GM19467 (cell line): Measurements from ENCODE around the gene PSMD12.
"Not testable (repeated sequence)": the region's sequence is repeated elsewhere in the genome, so short reads cannot be mapped to it uniquely, and the experiment has no call there.

ENCODE experiments used
- ATAC-seq: cut with Tn5 transposase; IDR thresholded peaks from one replicate; pipeline ENCODE4 v1.9.1; 2021; ENCODE audit warnings: mild to moderate bottlenecking, moderate library complexity; ENCODE audit not compliant: unreplicated experiment

Gene PSMD12

DNA sequence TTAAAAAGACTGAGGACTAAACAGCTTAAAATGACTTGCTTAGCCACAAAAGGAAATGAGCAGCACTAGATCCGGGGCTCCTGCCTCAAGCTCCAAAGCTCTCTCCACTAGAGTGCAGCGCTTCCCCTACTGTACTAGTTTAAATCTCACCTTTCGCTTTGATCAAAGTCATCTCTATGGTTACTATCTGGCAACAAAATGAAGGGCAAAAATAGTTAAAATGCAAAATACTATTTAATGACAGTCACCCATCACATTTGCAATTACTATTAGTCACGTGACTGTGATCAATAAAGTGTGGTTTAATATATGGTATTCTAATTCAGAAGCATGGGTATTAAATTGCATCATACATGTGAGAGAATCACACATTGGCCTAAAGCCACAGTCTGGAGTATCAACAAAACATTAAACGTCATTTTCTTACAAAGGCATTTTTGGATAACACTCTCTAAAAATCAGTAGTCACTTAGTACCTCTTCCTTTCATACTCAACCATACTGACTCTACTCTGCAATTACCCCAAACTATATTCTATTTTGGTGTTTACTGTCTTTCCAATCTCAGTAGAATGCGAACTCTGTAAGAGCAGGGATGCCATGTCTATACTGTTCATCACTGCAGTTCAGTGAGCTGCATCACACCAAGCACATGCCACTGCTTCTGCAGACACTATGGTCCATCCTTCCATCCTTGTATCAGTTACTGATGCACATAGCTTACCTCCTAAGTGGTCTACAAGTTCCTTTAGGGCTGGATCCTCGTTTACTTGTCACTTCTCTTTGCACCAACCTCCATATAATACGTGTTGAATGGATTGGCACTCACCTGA is 6.2 kb downstream of the PSMD12 start:
- no peak for ATAC-seq

DNA sequence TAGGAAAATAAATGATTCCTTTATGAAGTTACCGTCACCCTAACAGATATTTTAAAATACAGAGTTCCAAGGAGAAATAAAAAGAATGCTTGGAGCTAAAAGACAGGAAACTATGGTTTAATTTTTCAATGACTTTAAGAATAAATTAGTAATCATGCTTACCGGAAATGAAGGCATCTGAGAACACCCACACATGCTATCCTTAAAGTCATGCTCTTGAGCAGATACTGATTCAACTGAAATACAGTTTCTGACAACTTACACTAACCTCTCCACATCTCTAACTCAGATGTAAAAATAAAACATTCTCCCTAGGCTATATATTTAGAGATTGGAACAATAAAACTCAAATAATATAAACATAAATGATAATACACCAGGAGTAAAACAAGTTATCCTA is 7.8 kb downstream of the PSMD12 start:
- ATAC-seq = no peak

DNA sequence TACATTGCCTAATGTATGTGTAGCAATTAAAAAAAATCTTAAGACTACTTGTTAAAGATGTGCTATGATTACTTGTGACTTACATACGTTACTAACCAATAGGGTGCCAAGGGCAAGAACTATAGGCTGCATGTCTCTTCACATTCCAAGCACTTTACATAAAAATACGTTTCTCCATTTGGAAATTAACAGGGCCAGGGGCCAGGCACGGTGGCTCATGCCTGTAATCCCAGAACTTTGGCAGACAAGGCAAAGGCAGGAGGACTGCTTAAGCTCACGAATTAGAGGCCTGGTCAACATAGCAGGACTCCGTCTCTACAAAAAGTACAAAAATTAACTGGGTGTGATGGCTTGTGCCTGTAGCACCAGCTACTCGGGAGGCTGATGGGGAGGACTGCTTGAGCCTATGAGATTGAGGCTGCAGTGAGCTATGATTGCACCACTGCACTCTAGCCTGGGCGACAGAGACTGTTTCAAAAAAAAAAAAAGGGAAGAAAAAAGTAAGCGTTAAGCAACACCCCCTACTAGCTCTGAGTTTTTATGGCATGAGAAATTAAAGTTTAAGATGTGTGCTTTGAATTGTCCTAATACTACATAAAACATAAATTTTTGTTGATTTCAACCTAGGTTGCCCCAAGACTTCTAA is 12.3 kb downstream of the PSMD12 start:
- no peak for ATAC-seq

DNA sequence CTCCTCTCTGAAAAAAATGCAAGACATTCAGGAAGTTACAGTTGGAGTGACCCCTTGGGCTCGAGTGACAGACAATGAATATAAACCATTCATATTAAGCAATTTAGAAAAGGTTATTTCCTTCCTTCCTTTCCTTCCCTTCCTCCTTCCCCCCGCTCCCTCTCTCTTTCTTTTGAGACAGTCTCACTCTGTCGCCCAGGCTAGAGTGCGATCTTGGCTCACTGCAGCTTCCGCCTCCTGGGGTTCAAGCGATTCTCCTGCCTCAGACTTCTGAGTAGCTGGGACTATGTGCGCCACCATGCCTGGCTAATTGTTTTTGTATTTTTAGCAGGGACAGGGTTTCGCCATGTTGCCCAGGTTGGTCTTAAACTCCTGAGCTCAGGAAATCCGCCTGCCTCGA is 13.2 kb downstream of the PSMD12 start:
- ATAC-seq = no peak

- no peak for ATAC-seq
Measured at GRCh38 chr17:67349420-67349819, 17.0 kb downstream of the PSMD12 start.

DNA sequence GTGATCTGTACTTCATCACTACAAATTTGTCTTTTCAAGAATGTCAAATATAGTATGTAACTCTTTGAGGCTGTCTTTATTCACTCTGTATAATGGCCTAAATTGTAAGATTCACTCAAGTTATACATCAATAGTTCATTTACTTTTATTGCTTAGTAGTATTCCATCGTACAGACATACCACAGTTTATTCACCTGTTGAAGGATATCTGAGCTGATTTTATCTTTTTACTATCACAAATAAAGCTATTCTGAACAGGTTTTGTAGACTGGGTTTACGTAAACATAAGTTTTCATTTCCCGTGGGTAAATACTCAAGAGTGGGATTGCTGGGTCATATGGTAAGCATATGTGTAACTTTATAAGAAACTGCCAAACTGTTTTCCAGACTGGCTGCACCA is 18.6 kb downstream of the PSMD12 start:
- ATAC-seq = no peak

DNA sequence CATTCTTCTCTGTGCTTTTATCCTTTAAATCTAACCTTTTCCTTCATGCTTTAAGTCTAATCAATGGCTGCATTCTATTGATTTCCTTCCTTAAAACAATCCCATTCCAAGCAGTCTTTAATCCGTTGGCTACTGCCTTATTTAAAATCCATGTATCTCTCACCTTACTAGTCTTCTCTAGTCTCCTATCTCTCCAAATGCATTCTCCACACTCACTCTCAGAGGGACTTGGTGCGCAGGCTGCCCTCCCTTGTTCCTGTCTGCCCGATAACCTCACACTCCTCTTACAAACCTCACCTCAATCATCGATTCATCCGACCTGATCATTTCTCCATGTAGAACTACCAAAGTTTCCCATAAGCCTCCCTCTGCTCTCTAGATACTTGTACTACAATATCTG is 23.1 kb downstream of the PSMD12 start:
- no peak for ATAC-seq

DNA sequence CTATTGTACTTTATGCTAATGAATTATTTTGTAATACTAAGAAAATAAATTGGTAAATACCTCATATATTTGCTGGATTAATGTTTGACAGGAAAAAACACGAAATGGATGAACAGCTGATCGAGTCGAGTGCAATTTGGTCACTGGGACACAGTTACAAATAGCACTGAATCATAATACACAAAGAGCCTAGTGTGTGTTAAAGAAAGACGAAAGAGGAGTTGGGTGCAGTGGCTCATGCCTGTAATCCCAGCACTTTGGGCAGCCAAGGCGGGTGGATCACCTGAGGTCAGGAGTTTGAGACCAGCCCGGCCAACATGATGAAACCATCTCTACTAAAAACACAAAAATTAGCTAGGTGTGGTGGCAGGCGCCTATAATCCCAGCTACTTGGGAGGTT is 28.0 kb downstream of the PSMD12 start:
- not testable (repeated sequence) for ATAC-seq

DNA sequence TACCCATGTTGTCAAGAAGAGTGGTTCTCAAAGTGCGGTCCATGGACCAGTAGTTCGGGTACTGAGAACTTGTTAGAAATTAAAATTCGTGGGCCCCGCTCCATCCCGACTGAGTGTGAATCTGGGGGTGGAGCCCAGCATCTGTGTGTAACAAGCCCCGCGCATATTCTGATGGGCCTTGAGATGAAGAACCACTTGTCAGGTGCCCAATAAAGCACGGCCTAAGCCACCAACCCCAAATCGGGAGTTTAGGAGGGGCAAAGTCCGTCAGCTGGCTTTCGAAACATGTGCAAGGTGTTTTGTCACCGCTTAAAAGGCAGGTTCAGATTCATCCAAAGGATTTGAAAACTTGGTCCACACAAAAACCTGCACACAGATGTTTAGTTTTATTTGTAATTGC is 29.5 kb downstream of the PSMD12 start:
- no peak for ATAC-seq

- no peak for ATAC-seq
Measured at GRCh38 chr17:67335245-67335835, 31.0 kb downstream of the PSMD12 start.

- ATAC-seq = not testable (repeated sequence)
Measured at GRCh38 chr17:67332162-67332508, 34.2 kb downstream of the PSMD12 start.

DNA sequence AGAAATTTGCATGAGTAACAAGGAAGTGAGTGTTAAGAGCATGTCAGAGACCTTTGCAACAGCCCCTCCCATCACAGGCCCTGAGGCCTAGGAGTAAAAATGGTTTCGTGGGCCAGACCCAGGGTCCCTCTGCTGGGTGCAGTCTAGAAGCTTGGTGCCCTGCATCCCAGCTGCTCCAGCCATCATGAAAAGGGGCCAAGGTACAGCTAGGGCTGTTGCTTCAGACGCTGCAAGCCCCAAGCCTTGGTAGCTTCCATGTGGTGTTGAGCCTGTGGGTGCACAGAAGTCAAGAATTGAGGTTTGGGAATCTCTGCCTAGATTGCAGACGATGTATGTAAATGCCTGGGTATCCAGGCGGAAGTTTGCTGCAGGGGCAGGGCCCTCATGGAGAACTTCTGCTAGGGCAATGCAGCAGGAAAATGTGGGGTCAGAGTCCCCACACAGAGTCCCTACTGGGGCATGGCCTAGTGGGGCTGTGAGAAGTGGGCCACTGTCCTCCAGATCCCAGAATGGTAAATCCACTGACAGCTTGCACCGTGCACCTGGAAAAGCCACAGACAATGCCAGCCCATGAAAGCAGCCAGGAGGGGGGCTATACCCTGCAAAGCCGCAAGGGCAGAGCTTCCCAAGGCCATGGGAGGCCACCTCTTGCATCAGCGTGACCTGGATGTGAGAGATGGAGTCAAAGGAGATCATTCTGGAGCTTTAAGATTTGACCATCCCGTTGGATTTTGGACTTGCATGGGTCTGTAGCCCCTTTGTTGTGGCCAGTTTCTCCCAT is 34.8 kb downstream of the PSMD12 start:
- not testable (repeated sequence) for ATAC-seq

DNA sequence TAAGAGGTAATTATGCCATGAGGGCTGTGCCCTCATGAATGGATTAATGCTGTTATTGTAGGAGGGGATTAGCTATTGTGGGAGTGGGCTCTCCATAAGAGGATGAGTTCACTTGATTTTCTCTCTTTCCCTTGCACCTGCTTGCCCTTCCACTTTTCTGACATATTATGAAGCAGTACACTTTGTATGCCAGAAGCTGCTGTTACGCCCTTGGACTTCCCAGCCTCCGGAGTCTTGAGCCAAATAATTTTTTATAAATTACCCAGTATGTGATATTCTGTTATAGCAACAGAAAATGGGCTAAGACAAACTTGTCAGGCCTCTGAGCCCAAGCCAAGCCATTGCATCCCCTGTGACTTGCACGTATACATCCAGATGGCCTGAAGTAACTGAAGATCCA is 38.4 kb downstream of the PSMD12 start:
- no peak for ATAC-seq

DNA sequence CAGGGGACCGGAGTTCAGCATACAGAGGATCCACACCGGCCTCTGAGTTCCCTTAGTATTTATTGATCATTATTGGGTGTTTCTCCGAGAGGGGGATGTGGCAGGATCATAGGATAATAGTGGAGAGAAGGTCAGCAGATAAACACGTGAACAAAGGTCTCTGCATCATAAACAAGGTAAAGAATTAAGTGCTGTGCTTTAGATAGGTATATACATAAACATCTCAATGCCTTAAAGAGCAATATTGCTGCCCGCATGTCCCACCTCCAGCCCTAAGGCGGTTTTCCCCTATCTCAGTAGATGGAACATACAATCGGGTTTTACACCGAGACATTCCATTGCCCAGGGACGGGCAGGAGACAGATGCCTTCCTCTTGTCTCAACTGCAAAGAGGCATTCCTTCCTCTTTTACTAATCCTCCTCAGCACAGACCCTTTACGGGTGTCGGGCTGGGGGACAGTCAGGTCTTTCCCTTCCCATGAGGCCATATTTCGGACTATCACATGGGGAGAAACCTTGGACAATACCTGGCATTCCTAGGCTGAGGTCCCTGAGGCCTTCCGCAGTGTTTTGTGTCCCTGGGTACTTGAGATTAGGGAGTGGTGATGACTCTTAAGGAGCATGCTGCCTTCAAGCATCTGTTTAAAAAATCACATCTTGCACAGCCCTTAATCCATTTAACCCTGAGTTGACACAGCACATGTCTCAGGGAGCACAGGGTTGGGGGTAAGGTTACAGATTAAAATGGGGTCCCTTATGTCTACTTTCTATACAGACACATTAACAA is 39.2 kb downstream of the PSMD12 start:
- not testable (repeated sequence) for ATAC-seq

GRCh38 chr17:67326440-67326839 is 39.9 kb downstream of the PSMD12 start:
- ATAC-seq = no peak

GRCh38 chr17:67324330-67324729 is 42.0 kb downstream of the PSMD12 start:
- no peak for ATAC-seq

DNA sequence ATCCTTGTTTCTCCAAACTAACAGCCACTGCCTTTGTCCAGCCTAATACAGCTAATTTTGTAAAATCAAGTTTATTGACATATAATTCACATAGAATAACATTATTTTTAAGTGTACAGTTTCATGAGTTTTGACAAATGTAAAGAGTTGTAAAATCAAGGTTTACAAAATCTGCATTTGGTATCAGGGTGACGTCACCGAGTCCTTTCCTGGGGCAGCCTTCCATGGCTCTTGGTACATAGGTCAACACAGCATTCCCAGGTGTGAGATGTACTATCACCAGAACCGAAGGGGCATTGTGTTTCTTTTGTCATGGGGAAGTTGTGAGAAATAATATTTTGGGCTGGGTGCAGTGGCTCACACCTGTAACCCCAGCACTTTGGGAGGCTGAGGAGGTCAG is 42.9 kb downstream of the PSMD12 start:
- ATAC-seq = no peak

- ATAC-seq = no peak
Measured at GRCh38 chr17:67322042-67322787, 44.2 kb downstream of the PSMD12 start.

- ATAC-seq = not testable (repeated sequence)
Measured at GRCh38 chr17:67321486-67321885, 44.9 kb downstream of the PSMD12 start.

DNA sequence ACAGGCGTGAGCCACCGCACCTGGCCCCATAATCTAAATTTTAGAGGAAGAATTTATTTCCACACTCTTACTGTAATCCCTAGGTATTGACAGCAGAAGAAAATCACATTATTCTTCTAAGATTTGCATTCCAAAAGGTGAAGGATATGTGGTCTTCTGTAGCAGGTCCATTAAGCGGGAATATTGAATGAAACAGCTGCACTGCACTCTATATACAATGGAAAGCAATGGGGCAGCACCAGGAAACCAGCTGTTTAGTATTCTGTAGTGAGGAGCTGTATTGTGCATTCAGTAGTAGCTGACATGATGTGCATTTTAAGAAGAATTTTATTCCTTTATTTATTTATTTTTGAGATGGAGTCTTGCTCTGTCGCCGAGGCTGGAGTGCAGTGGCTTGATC is 49.6 kb downstream of the PSMD12 start:
- ATAC-seq = no peak
